ENCODE results near the gene LCLAT1.
"Not testable (repeated sequence)": the region's sequence is repeated elsewhere in the genome, so short reads cannot be mapped to it uniquely, and the experiment has no call there.

LCLAT1 gene

DNA sequence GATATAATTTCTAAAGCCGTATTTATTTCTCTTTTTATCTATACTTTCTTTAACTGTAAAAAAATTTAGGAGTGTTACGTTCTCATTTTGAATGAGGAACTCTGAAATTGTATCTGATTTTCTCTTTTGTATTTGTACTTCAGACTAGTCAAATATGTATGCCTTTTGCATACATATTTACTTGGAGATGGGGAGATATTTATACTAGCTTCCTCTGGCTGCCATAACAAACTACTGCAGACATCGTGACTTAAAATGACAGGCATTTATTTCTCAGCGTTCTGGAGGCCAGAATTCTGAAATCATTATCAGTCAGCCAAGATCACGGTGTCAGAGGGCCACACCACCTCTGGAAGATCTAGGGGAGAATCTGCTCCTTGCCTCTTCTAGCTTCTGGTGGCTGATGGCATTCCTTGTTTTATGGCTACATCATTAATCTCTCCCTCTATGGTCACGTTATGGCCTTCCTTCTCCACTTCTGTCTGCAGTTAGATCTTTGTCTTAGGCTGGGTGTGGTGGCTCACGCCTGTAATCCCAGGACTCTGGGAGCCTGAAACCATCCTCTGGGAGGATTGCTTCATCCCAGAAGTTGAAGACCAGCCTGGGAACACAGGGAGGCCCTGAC lies 8.2 kb downstream of the LCLAT1 start:
- DNase-seq (ENCODE audit: low spot score): no peak

DNA sequence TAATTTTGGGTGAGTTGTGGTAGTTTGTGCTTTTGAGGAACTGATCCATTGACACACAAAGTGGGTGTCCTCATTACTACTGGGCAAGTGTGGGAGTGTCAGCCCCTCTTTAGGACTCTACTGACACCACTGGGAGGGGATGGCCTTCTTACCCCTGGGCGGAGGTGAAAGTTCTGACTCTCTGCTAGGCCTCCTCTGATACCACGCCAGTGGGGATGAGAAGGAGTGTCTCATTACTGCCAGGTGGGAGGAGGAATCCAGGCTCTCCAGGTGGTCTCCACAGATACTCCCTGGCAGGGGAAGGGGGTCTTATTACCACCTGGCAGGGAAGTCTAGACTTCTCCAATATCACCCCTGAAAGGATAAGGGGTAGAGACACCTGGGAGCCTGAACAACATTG lies 9.1 kb downstream of the LCLAT1 start:
- no peak for DNase-seq (ENCODE audit: low spot score)

DNA sequence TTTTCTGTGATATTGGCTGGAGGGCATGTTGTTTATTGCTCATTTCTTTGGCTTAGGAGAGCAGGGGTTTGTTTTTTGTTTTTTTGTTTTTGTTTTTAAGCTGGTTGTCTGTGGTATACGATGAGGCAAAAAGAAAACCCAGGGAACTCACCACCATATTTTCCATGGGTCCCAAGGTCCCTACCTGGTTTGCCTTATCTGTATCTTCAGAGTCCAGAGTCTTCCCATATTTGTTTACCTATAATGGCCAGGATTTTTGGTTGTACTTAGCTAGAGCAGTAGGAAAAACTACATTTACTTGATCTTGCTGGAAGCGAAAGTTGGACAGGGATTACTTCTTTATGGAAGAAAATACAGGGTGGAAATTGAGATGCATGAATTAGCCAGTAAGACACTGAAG lies 9.5 kb downstream of the LCLAT1 start:
- no peak for DNase-seq (ENCODE audit: low spot score)

DNA sequence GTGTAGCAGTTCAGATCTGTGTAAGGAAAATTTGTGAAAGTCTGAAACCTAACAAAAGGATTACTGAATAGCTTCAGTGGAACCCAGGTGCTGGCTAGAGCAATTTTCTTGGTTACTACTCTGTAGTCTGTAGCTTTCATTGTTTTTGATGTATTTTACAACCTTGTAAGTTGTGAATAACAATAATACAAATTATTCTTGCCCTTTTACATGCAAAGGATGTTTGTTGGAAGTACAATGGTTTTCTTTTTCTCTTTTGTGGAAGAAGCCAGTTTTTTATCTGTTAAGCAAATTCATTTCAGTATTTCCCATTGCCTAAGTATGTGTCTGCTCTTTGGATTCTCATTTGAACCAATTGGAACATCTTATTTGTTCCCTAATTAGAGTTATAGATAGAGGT lies 10.2 kb downstream of the LCLAT1 start:
- DNase-seq (ENCODE audit: low spot score): no peak

DNA sequence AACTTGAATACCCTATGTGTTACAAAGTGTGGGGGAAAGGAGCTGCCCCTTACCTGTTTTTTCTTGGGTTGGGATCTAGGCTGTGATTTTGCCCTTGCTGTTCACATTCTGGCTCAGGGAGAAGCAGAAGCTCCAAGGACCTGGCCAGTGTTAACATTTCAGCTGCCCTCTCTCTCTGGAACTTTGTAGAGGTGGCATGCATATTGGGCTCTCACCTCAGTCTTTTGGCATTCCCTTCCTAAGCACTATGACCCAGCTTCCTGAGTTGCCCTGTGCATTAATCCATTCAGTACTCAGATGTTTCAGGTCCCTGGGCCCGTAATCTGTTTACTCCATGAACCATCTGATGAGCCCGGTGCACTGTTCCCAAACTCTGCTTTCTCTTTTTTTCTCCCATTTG lies 12.1 kb downstream of the LCLAT1 start:
- no peak for DNase-seq (ENCODE audit: low spot score)

DNA sequence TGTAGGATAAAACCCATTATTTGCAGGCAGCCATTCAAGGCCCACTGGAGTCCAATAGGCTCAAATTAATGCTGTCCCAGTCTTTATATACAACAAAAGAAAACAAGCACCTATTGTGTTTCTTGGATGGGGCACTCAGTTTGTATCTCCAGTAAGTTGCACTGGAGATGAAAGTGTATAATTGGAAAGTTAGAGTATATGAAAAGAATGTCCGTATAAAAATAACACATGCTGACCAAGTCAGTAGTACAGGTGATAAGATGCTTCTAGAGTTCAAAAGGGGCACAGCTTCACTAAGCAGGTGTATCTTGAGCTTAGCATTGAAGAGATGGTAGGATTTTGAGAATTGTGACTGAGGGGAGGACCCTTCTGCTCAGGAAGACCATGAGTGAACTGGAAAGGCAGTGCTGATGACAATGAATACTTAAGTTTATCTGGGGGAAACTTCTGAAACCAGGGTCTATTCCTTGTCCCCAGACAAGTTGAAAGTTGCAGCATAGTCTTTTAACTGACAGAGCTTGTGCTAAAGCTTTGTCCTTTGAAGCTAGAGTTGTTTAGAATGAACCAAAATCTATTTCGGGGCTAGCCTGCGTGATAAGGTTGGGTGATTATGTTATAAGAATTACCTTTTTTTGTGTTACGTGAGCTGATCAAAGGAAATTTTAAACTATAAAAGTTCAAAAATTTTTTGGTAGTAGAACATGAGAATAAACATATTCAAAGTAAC lies 15.2 kb downstream of the LCLAT1 start:
- DNase-seq (ENCODE audit: low spot score): no peak

DNA sequence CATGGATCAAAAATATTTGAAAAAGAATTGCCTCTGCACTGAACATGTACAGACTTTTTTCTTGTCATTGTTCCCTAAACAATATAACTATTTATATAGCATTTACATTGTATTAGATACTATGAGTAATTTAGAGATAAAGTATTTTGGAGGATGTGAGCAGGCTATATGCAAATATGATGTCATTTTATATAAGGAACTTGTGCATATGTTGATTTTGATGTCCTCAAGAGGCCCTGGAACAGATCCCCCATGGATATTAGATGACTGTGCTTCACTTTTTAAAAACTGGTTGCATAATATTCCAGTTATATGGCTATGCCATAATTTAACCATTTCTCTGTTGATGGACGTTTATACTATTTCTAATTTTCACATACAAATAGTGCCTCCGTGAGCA lies 16.5 kb downstream of the LCLAT1 start:
- DNase-seq (ENCODE audit: low spot score): no peak

DNA sequence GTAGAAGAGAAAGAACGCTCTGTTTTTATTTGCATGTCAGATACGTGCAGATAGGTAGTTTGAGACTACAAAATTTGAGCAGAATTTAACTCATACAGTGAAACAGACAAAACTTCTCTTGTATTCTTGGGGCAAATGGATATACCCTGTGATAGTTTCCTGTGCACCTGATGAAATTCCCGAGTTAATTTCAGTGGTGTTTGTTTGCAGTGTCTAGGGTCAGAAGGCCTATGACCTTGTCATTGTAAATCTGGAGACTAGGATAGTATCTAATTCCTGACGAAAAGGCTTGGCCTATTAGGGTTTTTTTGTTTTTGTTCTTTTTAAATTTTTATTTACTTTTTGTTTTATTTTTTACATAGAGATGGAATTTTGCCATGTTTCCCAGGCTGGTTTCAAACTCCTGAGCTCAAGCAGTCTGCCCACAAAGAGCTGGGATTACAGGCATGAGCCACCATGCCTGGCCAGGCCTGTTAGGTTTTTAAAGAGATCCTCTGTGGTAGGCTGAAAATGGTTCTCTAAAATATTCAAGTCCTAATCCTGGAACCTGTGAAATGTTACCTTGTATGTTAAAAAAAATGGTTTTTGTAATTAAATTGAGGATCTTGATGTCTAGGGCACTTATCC lies 17.6 kb downstream of the LCLAT1 start:
- DNase-seq (ENCODE audit: low spot score): no peak

DNA sequence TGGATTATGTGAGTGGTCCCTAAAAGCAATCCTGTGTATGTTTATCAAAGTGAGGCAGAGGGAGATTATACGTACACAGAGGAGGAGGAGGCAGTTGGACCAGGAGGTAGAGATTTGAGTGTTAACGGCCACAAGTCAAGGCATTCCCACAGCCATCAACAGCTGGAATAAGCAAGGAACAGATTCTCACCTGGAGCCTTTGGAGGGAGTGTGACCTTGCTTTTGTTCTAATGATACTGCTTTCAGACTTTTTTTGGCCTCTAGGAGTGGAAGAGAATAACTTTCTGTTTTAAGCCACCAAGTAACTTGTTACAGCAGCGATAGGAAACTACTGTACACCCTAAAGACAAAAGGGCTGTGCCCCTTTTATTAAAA lies 18.1 kb downstream of the LCLAT1 start:
- DNase-seq (ENCODE audit: low spot score): no peak

DNA sequence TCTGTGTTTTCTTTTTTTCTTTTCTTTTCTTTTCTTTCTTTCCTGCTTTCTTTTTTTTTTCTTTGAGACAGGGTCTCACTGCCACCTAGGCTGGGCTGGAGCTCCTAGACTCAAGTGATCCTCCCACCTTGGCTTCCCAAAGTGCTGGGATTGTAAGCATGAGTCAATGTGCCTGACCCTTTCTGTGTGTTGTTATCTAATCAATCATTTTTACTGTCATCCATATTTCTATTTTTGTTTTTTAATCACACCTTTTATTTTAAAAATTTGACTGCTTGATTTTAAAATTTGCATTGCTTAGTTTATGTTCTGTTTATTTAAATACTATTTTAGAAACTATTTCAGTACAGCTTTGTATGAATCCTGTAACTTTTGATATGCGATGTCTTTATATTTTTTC lies 19.2 kb downstream of the LCLAT1 start:
- no peak for DNase-seq (ENCODE audit: low spot score)

DNA sequence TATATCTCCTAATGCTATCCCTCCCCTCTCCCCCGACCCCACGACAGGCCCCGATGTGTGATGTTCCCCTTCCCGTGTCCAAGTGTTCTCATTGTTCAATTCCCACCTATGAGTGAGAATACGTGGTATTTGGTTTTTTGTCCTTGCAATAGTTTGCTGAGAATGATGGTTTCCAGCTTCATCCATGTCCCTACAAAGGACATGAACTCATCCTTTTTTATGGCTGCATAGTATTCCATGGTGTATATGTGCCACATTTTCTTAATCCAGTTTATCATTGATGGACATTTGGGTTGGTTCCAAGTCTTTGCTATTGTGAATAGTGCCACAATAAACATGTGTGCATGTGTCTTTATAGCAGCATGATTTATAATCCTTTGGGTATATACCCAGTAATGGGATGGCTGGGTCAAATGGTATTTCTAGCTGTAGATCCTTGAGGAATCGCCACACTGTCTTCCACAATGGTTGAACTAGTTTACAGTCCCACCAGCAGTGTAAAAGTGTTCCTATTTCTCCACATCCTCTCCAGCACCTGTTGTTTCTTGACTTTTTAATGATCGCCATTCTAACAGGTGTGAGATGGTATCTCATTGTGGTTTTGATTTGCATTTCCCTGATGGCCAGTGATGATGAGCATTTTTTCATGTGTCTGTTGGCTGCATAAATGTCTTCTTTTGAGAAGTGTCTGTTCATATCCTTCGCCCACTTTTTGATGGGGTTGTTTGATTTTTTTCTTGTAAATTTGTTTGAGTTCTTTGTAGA lies 20.2 kb downstream of the LCLAT1 start:
- not testable (repeated sequence) for DNase-seq (ENCODE audit: low spot score)

DNA sequence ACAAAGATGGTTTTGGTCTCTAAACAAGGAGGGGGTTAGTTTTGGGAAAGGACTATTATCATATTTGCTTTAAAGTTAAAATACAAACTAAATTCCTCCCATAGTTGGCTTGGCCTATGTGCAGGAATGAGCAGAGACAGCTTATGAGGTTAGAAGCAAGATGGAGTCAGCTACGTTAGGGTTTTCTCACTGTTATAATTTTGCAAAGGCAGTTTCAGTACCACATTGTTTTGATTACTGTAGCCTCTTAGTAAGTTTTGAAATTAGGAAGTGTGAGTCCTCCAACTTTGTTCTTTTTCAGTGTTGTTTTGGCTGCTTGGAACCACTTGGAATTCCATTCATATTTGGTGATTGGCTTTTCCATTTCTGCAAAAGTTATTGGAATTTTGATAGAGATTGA lies 23.4 kb downstream of the LCLAT1 start:
- DNase-seq (ENCODE audit: low spot score): no peak

DNA sequence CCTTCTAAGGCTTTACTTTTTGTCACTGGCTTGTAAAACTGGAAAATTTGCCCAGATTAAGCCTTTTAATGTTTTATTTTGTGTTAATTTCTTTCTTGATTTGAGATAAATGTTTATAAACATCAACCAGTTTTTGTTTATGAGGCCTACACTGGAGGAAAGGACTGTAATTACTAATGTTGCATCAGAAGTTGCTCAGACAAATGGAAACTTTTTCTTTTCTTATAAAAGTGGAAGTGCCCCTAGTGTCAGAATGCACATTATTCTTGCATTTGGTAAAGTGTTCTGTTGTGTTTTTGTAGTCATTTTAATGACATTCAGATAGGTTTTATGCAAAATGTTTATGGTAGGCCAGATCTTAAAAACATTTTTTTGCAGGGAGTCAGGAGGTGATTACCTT lies 25.3 kb downstream of the LCLAT1 start:
- DNase-seq (ENCODE audit: low spot score): no peak

DNA sequence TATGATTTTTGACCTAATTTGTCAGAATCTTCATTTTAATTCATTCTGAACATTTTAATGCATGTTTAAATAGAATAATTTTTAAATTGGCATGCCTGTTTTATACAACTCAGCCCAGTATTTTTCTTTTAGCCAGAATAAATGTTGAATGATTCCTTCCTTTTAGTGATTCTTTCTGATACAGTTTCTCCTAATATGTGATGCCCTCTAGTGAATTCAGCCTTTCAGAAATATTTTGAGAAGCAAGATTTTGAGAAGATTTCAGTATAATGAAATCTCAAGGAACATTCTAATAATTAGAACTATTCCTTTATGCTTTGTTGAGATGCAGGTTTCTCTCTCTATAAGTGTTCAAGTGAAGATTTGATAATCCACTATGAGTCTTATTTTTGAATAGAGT lies 28.5 kb downstream of the LCLAT1 start:
- DNase-seq (ENCODE audit: low spot score): no peak

DNA sequence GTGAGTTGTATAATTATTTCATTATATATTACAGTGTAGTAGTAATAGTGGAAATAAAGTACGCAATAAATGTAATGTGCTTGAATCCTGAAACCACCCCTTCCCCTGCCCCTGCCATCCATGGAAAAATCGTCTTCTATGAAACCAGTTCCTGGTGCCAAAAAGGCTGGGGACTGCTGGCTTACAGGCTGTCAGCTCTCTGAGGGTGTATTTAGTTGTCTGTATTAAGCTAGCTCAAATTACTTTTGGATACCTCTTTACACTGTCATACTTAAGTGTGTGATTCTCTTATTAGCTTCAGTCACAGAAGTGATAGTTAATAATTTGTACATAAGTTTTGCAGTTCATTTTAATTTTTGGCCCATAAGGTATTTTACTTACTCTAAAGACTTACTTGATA lies 29.6 kb downstream of the LCLAT1 start:
- DNase-seq (ENCODE audit: low spot score): no peak

DNA sequence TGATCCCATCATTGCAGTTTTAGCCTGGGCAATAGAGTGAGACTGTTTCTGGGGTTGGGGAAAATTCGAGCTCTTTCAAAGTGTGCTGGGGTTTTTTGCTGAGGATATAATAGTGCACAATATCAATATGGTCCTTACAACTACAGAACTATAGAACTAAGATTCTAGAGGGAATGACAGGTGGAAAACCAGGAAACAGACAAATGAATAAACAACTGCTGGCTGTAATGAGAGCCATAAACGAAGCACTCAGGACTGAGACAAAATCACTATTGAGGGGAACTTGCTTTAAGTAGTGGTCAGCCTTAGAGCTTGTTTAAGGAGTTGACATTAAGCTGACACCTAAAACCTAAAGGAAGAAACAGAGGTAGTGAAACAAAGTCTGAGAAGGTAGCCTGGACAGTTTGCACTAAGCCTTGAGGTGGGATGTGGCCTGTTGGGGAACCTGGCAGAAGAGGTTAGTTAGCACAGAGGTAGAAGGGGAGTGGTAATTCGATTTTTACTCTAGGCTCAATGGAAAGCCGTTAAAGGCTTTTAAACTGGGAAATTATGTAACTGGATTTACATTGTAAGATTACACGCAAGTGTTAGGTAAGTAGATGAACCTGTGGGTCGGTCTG lies 33.8 kb downstream of the LCLAT1 start:
- DNase-seq (ENCODE audit: low spot score): no peak

DNA sequence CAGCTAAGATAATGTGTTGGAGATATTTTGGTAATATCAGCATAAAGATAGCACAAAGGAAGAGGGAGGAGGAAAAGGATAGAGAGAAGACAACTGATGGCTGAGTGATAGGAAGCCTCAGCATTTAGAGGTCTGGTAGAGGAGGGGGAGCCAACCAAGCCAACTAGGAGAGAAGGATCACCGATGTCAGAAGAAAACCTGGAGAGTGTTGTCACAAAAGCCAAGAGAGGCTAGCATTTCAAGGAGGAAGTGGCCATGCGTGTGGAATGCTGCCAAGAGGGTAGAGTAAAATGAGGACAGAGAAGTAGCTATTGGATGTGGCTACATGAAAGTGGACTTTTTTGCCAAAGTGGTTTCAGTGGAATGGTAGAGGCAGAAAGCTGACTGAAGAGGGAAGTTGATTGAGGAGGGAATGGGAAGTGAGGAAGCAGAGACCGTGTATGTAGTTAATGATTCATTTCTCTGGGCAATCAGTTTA lies 34.3 kb downstream of the LCLAT1 start:
- no peak for DNase-seq (ENCODE audit: low spot score)

DNA sequence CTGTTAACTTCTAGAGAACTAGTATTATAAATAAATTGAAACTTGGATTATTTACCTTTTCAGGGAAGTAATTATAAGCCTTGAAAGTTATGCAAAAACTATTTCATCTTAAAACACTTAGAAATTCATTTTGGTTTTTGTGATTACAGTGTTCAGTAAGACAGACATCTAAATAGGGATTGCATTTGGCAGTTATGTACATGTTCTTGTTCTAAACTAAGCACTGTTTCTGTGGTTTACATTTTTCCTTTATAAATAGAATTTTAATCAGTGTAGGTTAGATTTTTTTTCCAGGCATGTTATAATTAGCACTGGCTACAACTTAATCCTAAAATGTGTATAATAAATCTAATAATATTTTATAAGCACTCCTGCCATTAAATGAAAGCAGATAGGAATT lies 35.0 kb downstream of the LCLAT1 start:
- no peak for DNase-seq (ENCODE audit: low spot score)

DNA sequence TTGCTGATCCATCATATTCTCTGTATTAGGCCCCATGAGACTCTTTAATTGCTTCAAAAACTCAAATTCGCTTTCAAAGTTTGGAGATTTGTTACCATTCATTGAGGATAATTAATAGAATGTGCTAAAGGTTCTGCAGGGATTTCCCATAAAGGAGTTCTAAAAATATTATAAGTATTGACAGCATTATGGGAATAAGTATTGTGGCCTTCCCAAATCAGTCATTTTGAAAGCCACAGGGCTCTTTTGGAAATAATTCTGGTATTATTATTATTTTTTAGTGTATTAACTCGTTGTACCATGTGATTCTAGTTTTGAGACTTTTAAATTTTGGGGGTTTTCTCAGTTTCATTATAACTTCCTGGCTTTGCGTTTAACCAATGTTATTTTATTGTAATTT lies 37.1 kb downstream of the LCLAT1 start:
- DNase-seq (ENCODE audit: low spot score): no peak

DNA sequence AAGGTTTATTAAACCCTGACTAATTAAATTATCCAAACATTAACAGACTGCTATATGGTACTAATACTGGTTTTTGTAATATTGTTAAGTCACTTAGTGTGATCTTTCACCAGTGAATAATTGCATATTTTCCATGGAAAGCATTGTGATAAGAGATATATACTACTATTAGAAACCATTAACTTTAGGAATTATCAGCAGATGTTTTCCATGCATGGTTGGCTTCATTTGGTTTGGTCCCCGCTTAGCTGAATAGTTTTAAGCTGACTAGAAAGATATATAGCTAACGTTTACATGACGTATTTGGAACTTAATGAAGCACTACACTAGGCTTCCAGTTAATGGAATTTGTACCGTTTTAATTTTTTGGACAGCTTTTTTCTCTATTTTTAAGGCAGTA lies 37.9 kb downstream of the LCLAT1 start:
- DNase-seq (ENCODE audit: low spot score): no peak

DNA sequence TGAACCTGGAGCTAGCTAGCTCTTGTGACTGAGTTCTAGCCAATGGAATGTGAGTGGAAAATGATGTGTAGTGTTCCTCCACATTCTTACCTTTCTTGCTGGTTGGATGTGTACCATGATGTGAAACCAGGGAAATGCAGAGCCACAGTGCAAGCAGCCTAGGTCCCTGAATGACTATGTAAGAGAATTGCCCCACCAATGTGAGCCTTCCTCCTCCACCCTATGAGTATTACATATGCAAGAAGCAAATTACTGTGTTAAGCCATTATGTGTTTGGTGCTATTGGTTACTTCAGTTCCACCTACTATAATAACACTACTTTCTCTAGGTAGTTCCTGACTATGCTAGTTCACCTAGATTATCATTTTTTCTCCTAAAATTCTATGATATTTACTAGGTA lies 39.6 kb downstream of the LCLAT1 start:
- no peak for DNase-seq (ENCODE audit: low spot score)

DNA sequence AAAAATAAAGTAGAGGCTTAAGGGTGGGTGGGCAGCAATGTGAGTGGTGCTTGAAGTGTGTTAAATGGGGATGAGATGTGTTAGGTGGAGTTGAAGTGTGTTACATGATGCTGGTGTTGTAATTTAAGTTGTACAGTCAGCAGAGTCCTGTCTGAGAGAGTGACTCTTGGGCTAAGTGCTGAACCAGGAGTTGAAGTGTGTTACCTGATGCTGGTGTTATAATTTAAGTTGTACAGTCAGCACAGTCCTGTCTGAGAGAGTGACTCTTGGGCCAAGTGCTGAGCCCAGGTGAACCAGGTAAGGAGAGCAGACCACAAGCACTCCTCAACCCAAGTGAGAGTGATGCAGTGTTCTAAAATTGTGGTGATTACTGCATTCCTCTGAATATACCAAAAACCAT lies 40.6 kb downstream of the LCLAT1 start:
- no peak for DNase-seq (ENCODE audit: low spot score)

Data from RKO (cell line).